GM19372 (cell line): ENCODE data around the gene GJC3.
A peak's percentile ranks its signal among the peaks of the same experiment; 100 is the strongest.
"Not testable (repeated sequence)": the region's sequence is repeated elsewhere in the genome, so short reads cannot be mapped to it uniquely, and the experiment has no call there.

Source experiments
- ATAC-seq: cut with Tn5 transposase; IDR thresholded peaks from one replicate; pipeline ENCODE4 v1.9.1; 2021; ENCODE audit warnings: mild to moderate bottlenecking, low read depth, moderate library complexity; ENCODE audit not compliant: unreplicated experiment

The GJC3 gene

DNA sequence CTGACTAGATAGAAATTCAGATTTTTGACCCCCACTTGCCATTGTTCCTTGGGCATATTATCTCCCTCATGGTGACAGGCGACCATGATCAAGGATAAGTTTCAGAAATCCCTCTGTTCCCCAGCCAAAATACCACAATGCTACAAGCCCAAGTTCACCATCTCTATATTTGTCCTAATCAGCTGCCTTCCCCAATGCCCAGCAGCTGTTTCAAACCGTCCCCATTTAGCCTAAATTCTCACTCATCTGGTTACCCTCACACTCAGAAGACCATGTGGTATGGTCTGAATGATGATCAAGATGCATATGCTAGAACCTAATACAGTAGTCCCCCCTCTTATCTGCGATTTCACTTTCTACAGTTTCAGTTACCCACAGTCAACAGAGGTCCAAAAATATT is 956 bp upstream of the GJC3 start:
- ATAC-seq = no peak

DNA sequence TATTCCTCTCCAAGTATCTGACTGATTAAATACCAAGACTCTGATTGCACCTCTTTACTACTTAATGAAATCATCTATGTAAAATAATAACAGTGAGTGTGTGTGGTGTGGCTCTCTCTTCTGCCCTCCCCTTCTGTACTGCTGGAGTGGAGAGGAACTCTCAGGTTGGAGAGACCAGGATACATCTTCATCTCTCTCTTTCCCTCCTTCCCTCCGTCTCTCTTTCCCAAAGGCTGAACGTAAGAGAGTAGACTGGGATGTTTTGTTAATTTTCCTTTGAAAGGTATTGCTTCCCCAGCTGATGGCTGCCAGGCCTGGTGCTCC is 272 bp upstream of the GJC3 start:
- ATAC-seq = no peak

GRCh38 chr7:99928188-99928587 is 1.2 kb downstream of the GJC3 start:
- ATAC-seq = no peak

- ATAC-seq = no peak
Observed at GRCh38 chr7:99927536-99927935, 1.9 kb downstream of the GJC3 start.

DNA sequence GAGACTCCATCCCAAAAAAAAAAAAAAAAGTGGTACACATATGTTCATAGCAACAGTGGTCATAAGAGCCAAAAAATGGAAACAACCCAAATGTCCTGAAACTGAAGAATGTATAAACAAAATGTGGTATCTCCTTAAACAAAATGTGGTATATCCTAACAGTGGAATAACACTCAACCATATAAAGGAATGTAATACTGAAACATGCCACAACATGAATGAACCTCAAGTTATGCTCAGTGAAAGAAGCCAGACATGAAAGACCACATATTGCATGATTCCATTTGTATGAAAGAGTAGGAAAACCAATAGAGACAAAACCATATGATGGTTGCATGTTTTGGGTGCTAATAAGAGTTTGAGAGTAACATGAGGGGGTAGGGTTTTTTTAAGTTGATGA is 3.1 kb downstream of the GJC3 start:
- no peak for ATAC-seq

DNA sequence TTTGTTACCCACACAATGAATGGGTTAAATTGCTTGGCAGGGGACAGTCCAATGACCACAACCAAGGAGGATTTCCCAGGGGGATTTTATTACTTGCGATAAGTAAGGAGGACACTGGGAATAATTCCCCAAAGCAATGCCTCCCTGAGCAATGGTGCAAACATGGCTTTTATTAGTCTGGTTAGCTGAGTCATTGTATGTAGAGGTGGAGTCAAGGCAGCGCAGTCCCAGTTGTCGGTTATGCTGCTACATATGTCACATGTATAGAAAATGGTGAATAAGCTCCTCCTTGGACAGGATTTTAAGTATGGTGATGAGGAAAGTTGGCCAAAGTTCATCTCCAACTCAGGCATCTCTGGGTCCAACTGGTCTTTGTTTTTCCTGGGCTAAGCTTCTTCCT is 6.2 kb downstream of the GJC3 start:
- ATAC-seq = no peak

DNA sequence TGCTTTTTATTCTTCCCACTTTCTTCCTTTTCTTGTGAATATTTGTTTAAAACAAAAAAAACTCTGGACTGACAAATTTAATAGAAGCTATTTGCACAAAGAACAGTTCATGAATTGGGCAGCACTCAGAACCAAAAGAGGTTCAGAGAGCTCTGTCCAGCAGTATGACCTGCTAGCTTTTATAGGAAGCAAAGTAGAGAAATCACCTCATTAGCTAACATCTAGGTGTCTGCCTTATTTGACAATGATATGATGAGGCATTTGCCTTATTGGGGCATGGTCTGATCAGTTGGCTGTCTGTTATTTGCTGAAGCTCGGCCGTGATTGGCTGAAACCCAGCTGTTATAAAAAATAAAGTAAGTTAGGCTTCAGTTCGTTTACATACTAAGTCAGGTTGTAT is 9.3 kb downstream of the GJC3 start:
- no peak for ATAC-seq

GRCh38 chr7:99919814-99920112 is 9.7 kb downstream of the GJC3 start:
- no peak for ATAC-seq

DNA sequence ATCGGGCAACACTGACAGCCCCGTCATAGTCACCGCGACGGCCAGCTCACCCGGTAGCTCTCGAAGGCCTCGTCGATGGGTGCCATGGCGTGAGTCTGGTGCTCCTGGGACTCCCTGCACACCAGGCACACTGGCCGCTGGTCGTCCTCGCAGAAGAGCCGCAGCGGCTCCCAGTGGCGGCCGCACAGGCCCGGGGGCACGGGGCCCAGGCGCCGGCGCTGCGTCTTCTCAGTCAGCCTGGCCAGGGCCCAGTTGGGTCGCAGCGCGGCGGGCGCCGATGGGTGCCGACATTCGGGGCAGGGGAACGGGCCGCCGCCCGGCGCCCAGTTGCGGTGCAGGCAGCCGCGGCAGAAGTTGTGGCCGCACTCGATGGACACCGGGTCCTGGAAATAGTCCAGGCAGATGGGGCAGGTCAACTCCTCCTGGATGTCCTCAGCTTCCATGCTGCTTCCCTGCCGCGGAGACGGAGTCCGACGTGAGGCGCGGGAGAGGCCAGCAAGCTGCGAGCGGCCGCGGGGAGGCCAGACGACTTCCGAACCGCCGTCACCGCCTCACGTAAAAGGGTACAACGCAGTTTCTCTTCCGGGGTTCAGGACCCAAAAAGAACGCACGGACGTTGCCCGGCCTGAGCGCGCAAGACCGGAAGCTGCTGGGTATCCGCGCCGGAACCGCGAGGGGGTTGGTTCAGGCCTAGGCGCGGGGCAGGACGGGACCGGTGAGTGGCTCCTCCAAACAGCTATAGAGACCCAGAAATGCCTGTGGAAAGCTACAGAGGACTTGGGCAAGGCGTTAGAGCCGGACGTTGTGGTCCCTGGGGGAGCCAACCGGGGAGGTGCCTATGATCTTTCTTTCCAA is 10.2 kb downstream of the GJC3 start, which contains the start of gene TRIM4:
TRIM4 (minus strand) TSS at position 572 of the 855 bp plus-strand sequence; CDS start at position 443, 129 bp downstream.
- peak; percentile 94 for ATAC-seq

GRCh38 chr7:99910976-99911375 is 18.4 kb downstream of the GJC3 start:
- no peak for ATAC-seq

GRCh38 chr7:99901581-99901980 is 27.8 kb downstream of the GJC3 start:
- ATAC-seq = no peak

- ATAC-seq = no peak
Observed at GRCh38 chr7:99899830-99900519, 29.4 kb downstream of the GJC3 start.

GRCh38 chr7:99898836-99899235 is 30.6 kb downstream of the GJC3 start:
- no peak for ATAC-seq

DNA sequence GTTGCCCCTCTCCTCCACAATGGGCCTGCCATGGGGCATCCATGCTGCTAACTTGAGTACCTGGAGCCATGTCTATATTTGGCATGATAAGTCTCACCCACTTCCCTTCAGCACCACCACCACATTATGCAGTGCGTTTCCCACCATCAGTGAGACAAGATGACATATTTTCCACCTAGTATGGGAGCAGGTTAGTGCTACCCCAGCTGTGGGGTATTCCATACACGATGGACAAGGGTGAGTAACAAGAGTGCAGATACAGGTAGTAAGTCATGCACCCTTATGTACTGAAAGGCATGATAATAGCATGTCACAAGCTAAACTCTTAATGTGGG is 31.4 kb downstream of the GJC3 start:
- no peak for ATAC-seq

DNA sequence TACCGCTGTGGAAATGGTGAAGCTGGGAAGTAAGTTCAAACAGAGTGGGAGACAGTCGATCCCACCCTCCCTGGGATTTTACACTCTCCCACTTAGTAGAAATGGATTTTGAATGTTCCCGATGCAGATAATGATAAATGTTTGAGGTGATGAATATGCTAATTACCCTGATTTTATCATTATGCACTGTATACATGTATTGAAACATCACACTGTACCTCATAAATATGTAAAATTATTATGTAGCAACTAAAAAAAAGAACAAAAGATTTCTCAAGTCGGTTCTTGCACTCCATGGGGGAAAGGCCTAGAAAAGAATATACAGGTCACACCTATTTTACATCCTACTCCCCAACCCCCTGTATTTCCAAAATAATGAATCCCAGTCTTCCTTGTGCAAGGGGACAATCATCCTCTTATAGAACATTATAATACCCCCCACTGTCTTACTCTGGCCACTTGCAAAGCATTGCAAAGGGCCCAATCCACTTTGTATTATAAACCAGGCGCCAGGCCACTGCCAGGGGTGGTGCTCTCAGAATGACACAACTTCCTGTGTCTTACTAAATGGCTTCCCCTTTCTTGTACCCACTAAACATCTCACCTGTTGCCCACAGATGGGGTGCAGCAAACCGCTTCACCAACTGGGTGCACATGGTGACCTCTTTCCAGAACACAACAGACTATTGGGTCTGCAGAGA is 31.9 kb downstream of the GJC3 start:
- no peak for ATAC-seq

DNA sequence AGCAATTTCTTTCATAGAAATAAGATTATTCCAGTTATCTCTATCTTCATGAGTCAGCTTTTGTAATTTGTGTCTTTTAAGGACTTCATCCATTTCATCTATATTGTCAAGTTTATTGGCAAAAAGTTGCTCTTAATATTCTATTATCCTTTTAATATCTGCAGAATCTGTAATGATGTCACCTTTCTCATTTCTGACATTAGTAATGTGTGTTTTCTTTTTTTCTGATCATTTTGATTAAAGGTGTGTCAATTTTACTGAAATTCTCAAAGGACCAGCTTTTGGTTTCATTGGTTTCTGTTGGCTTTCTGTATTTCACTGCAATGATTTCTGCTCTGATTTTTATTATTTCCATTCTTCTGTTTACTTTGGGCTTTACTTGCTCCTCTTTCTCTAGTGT is 34.7 kb downstream of the GJC3 start:
- no peak for ATAC-seq

- no peak for ATAC-seq
Observed at GRCh38 chr7:99893280-99893679, 36.1 kb downstream of the GJC3 start.

DNA sequence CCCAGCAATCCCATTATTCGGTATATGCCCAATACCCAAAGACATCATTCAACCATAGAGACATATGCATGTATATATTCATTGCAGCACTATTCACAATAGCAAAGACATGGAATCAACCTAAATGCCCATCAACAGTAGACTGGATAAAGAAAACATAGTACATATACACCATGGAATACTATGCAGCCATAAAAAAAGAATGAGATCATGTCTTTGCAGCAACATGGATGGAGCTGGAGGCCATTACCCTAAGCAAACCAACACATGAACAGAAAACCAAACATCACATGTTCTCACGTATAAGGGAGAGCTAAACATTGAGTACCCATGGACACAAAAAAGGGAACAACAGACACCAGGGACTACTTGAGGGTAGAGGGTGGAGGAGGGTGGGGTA is 39.1 kb downstream of the GJC3 start:
- not testable (repeated sequence) for ATAC-seq

DNA sequence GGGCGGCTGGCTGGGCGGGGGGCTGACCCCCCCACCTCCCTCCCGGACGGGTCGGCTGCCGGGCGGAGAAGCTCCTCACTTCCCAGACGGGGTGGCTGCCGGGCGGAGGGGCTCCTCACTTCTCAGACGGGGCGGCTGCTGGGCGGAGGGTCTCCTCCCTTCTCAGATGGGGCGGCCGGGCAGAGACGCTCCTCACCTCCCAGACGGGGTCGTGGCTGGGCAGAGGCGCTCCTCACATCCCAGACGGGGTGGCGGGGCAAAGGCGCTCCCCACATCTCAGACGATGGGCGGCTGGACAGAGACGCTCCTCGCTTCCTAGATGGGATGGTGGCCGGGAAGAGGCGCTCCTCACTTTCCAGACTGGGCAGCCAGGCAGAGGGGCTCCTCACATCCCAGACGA is 41.1 kb downstream of the GJC3 start:
- ATAC-seq = not testable (repeated sequence)

DNA sequence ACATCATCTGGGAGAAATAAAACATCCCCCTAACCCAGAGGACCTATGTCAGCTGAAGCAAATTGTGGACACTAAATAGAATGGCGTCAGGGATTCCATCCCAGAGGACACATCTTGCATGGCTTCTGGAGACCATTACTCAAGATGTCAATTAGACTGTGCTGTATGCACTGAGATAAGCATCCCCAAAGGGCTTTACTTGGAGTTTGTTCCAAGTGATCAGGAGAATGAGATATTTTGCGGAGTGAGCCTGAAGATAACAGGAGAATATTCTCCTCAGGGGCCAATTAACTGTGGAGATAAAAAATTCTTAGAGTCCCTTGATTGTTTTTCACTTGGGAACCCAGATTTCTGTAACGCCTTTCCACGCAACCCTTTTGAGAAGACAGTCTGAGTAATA is 48.0 kb downstream of the GJC3 start:
- no peak for ATAC-seq

GRCh38 chr7:99876933-99877332 is 52.5 kb downstream of the GJC3 start, which contains the start of gene OR2AE1:
OR2AE1 (minus strand) TSS chr7:99877033; CDS start chr7:99877033, 0 bp downstream.
- no peak for ATAC-seq

DNA sequence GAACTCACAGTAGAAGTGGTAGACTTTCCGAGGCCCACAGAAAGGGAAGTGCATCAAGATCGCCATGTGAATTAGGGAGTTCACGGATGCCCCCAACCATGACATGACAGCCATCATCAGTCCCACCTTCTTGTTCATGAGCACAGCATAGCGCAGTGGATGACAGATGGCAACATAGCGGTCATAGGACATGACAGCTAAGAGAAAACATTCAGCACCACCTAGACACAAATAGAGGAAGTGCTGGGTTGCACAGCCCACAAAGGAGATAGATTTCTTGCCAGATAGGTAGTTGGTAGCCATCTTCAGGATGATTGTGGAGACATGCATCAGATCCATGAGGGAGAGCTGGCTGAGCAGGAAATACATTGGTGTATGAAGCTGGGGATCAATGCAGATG is 52.9 kb downstream of the GJC3 start:
- ATAC-seq = no peak
